ENCODE results near the gene ELL.

GRCh38 chr19:18514800-18515682, 6.8 kb downstream of the ELL start:
- TF ChIP-seq ARNTL (CRISPR knock-in tag; IDR thresholded peaks at IDR 0.05; ENCODE audit: borderline replicate concordance, low read depth) (no peak), TCF4 (CRISPR knock-in tag; IDR thresholded peaks at IDR 0.05; ENCODE audit: borderline replicate concordance) (no peak)
- TF ChIP-seq, protein P1, sequence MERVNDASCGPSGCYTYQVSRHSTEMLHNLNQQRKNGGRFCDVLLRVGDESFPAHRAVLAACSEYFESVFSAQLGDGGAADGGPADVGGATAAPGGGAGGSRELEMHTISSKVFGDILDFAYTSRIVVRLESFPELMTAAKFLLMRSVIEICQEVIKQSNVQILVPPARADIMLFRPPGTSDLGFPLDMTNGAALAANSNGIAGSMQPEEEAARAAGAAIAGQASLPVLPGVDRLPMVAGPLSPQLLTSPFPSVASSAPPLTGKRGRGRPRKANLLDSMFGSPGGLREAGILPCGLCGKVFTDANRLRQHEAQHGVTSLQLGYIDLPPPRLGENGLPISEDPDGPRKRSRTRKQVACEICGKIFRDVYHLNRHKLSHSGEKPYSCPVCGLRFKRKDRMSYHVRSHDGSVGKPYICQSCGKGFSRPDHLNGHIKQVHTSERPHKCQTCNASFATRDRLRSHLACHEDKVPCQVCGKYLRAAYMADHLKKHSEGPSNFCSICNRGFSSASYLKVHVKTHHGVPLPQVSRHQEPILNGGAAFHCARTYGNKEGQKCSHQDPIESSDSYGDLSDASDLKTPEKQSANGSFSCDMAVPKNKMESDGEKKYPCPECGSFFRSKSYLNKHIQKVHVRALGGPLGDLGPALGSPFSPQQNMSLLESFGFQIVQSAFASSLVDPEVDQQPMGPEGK (CRISPR knock-in tag; IDR thresholded peaks at IDR 0.05; ENCODE audit: borderline replicate concordance): no peak

All from SK-N-SH treated with all-trans-retinoic acid at 6 μM for 48 hours (cell line).